HG03064 (cell line): Measurements from ENCODE around the gene SDHB.

Experiments
- ATAC-seq: cut with Tn5 transposase; IDR thresholded peaks from one replicate; pipeline ENCODE4 v1.9.1; 2021; ENCODE audit warnings: low read depth; ENCODE audit not compliant: unreplicated experiment

SDHB gene

GRCh38 chr1:17053685-17054410 lies at the start of gene SDHB:
Gene SDHB, minus strand, starts transcription at chr1:17054032. Its CDS starts 13 bp downstream, at chr1:17054019.
- ATAC-seq: peak; percentile 95

- no peak for ATAC-seq
These were observed 48.4 kb upstream of the SDHB start for GRCh38 chr1:17102232-17102631.

- no peak for ATAC-seq
These were observed 47.4 kb upstream of the SDHB start for GRCh38 chr1:17101261-17101660.

DNA sequence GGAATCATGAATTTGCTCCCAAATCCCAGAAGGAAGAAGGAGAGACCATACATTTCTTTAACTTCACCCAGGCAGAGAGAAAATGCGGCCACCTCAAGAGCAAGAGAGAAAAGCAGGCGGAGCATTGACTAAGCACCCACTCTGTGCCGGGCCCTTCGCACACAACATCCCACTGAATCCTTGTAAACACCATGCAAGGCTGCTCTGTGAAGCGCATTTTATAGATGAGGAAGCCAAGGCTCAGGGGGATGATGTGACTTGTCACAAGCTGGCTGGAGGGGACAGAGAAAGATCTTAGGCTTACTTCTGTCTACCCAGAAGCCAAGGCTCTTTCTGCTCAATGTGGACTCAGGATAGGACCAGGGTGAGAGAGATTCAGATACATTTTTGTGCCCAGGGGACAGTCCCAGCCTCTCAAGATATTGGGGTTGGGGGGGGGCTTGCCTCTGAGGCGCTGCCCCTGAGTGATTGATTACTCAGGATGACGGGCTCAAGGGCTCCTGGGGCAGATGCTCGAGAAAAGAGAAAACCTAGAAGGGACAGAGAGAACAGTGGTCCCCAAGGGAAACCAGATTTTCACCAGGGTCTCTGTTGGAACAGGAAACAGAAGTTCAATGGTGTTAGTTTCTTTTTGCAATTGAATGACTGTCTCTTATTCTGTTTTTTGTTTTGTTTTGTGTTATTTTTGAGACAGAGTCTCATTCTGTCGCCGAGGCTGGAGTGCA lies 45.9 kb upstream of the SDHB start:
- ATAC-seq: no peak

DNA sequence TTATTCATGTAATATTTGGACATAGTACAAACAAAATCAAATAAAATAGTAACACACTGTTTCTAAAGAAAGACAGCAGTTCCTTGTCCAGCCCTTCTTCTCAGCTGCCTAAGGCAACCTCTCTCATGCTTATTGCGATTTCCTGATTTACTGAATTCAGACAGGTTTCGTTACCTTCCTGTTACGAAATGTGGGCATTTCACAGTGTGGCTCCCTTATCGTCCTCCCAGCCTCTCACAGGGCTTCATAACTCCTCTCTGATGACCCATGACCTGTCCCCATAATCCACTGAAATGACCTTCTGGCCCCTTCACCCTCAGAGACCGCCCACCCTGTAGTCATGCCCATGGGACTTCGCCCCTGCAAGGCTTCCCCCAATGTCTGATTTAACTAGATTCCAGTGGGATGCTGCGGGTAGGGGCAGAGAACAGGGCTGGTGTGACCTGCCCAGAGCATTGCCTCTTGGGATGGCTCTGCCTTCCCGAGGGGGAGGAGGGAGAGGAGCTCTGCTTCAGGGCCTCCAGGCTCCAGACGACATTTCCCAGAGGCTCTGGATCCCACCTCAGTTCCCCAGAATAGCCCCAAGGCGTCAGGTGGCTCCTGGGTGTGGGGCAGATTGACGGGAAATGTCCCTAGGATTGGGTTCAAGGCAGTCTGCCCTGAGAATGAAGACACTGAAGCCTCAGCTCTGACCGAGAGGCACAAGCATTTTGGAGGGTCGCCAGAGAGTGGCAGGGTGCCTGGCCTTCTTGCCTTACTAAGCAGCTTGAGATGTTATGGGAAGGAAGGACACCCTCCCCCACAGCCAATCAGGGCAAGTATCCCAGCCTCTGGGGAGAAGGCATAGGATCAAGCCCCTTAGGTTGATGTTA lies 44.9 kb upstream of the SDHB start:
- no peak for ATAC-seq

- ATAC-seq: no peak
These were observed 44.0 kb upstream of the SDHB start for GRCh38 chr1:17097787-17098186.

- no peak for ATAC-seq
These were observed 43.3 kb upstream of the SDHB start for GRCh38 chr1:17097147-17097546.

GRCh38 chr1:17096584-17096983 lies 42.8 kb upstream of the SDHB start:
- no peak for ATAC-seq

GRCh38 chr1:17095141-17095540 lies 41.3 kb upstream of the SDHB start:
- no peak for ATAC-seq

- ATAC-seq: no peak
These were observed 40.8 kb upstream of the SDHB start for GRCh38 chr1:17094664-17095063.

DNA sequence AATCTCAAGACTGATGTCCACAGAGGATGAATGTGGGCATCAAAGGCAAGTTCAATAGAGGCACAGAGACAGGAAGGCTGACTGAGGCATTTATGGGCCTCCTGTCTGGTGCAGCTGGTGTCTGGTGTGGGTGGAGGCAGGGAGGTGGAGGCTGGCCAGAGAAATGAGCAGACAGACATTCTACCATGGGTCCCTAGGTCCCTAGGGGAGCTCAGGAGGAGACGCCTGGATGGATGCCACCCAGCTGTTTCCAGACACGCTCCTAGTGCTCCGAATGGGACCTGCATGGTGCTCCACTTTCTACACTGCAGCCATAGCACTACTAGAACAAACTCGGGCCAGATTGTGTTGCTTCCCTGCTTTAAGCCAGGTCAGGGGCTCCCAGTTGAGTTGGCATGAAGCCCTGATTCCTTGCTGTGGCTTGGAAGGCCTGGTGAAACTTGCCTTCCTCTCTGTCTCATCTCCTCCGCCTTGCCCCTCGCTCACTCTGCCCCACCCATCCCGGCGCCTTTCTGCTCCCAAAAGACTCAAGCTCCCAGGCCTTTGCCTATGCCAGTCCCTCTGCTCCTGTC lies 40.1 kb upstream of the SDHB start:
- ATAC-seq: no peak

DNA sequence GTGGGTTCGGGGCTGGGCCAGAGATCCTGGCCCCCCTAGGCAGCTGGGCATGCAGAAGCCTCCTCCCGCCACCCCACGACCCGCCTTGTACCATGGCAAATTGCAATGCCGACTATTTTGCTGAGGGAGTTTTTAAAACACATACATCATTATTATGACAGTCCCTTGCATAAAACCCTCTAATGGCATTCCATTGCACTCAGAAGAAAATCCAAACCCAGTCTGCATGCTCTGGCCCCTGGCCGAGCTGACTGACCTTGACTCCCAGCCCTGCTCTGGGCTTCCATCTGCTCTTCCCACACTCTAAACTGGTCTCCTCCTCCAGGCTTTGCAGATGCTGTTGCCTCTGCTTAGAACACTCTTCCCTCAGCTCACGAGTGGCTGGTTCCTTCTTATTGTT lies 37.4 kb upstream of the SDHB start:
- ATAC-seq: no peak

GRCh38 chr1:17089506-17089905 lies 35.7 kb upstream of the SDHB start:
- ATAC-seq: no peak

DNA sequence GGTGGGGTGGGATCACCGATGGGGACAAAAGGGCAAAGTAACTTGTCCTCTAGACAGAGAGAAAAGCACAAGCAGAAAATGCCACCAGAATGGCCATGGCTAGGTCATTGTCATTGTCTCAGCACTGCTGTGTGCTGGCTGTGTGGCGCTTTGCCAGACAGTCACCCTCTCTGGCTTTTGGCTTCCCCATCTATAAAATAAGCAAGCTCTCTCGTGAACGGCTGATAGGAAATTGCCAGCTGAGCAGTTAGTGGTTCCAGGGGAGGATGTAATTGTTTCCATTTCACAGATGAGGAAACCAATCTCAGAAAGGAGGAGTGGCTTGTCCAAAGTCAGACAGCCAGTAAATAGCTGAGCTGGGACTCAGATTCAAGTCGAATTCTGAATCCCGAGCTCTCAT lies 32.9 kb upstream of the SDHB start:
- ATAC-seq: no peak

GRCh38 chr1:17084787-17085186 lies 31.0 kb upstream of the SDHB start:
- no peak for ATAC-seq

- ATAC-seq: no peak
These were observed 28.9 kb upstream of the SDHB start for GRCh38 chr1:17082761-17083160.

- no peak for ATAC-seq
These were observed 27.6 kb upstream of the SDHB start for GRCh38 chr1:17081439-17081838.

- no peak for ATAC-seq
These were observed 27.0 kb upstream of the SDHB start for GRCh38 chr1:17080880-17081279.

GRCh38 chr1:17080085-17080759 lies 26.4 kb upstream of the SDHB start:
- ATAC-seq: no peak
